HL-60 (cell line): ENCODE data around the gene PKP1.

ENCODE experiments used
- GABPA ChIP-seq: IDR thresholded peaks from 2 replicates; pipeline ENCODE4 v1.6.1; 2012; ENCODE audit warnings: low read depth
- POLR2AphosphoS5 ChIP-seq: IDR thresholded peaks from 2 replicates; pipeline ENCODE4 v1.6.1; 2012; ENCODE audit warnings: low read depth
- SPI1 ChIP-seq: IDR thresholded peaks from 2 replicates; pipeline ENCODE4 v1.6.1; 2012; ENCODE audit warnings: low read depth, mild to moderate bottlenecking, borderline replicate concordance
- TF ChIP-seq, protein P1 (sequence below): IDR thresholded peaks from one replicate; pipeline ENCODE4 v1.5.1; 2011; ENCODE audit warnings: low read length, control low read depth, inconsistent platforms; ENCODE audit not compliant: insufficient read depth

DNA sequence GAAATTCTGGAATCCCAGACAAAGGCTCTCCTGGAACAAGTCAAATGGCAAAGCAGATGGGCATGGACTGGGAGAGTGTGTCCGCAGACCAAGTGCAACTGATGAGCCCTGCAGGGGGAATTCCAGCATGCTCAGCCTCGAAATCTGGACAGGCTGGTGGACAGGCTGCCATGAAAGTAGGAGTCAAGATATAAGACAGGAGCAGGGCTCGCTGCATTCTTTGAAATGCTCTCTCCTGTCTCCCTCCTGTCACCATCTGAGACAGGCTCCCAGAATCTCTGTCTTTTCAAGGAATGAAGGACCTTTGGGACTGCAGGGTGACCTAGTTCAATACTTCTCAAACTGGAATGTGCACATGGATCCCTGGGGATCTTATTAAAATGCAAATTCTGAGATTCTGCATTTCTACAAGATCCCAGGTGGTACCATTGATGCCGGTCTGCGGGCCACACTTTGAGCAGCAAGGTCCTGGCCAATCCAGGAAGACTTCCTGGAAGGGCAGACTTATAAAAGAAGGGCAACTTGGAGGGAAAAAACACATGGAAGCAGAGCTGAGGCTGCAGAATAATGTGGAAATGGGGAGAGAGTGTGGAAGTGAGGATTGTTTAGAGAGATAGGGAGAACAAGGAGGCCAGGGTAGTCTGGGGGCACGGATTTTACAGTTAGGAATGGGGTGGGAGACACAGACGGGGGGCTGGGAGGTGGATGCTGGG lies 64.3 kb downstream of the PKP1 start:
- TF ChIP-seq, protein P1, sequence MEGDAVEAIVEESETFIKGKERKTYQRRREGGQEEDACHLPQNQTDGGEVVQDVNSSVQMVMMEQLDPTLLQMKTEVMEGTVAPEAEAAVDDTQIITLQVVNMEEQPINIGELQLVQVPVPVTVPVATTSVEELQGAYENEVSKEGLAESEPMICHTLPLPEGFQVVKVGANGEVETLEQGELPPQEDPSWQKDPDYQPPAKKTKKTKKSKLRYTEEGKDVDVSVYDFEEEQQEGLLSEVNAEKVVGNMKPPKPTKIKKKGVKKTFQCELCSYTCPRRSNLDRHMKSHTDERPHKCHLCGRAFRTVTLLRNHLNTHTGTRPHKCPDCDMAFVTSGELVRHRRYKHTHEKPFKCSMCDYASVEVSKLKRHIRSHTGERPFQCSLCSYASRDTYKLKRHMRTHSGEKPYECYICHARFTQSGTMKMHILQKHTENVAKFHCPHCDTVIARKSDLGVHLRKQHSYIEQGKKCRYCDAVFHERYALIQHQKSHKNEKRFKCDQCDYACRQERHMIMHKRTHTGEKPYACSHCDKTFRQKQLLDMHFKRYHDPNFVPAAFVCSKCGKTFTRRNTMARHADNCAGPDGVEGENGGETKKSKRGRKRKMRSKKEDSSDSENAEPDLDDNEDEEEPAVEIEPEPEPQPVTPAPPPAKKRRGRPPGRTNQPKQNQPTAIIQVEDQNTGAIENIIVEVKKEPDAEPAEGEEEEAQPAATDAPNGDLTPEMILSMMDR = no peak
- TF ChIP-seq SPI1 = no peak
- no peak for TF ChIP-seq POLR2AphosphoS5
- TF ChIP-seq GABPA = no peak
